WTC11 (cell line): Measurements from ENCODE around the gene INSL3.

Experiments used
- CTCF ChIP-seq: fragments of 200-600 bp; IDR thresholded peaks from 2 replicates; pipeline ENCODE4 v1.8.0; 2022; ENCODE audit warnings: antibody characterized with exemption
- KAT7 ChIP-seq: sonication (generic); formaldehyde crosslinking; IDR thresholded peaks from 2 replicates; pipeline ENCODE4 v1.8.1; 2023; ENCODE audit warnings: missing genetic modification reagents, mild to moderate bottlenecking, borderline replicate concordance
- ZNF263 ChIP-seq: sonication (generic); formaldehyde crosslinking; IDR thresholded peaks from 2 replicates; pipeline ENCODE4 v1.8.1; 2022; ENCODE audit warnings: low read depth, mild to moderate bottlenecking, moderate library complexity, missing genetic modification reagents

- TF ChIP-seq ZNF263 (CRISPR knock-in tag) (no peak), CTCF (peak; percentile 97), KAT7 (CRISPR knock-in tag) (no peak)
Observed at GRCh38 chr19:17855280-17856152, 34.2 kb upstream of the INSL3 start.
